Measurements from ENCODE around the gene PDCD10.

Gene PDCD10

DNA sequence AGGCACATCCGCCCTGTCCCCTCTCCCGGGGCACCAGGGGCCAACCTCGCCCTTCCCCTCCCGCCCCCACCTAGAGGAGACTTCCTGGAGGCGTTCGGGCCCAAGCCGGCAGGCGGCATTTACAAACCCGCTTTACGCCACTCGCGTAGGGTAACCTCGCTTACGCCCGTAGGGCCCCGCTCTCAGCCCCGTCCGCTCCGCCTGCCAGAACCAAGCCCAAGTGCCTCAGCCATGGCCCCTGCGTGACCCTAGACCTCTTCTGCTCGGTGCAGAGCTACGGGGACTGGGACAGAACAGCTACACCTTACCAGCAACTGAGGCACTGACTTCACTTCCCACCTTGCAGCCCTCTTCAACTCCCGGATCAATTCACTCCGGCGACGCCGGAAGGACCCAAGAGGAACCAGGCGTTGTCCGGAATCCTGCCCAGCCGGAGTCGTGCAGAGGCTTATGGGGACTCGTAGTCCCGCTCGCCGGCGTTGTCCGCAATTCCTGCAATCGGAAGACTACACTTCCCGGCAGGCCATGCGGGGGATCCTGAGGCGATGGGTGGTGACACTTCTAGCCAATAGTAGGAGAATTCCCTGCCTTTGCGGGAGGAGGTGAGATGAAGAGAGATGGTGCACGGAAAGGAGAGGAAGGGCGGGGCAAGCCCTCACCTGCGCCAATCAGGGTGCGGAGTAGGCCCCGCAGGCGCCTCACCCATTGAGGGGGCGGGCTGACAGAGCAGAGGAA lies at the start of gene PDCD10:
PDCD10 (minus strand) TSS at position 395 of the 735 bp plus-strand sequence. CDS start 14,735 bp downstream, outside the sequence.
- TF ChIP-seq, protein P1, sequence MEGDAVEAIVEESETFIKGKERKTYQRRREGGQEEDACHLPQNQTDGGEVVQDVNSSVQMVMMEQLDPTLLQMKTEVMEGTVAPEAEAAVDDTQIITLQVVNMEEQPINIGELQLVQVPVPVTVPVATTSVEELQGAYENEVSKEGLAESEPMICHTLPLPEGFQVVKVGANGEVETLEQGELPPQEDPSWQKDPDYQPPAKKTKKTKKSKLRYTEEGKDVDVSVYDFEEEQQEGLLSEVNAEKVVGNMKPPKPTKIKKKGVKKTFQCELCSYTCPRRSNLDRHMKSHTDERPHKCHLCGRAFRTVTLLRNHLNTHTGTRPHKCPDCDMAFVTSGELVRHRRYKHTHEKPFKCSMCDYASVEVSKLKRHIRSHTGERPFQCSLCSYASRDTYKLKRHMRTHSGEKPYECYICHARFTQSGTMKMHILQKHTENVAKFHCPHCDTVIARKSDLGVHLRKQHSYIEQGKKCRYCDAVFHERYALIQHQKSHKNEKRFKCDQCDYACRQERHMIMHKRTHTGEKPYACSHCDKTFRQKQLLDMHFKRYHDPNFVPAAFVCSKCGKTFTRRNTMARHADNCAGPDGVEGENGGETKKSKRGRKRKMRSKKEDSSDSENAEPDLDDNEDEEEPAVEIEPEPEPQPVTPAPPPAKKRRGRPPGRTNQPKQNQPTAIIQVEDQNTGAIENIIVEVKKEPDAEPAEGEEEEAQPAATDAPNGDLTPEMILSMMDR (IDR thresholded peaks at IDR 0.05; ENCODE audit: low read depth, low read length, missing control alignments) = no peak
- peak within 1 kb of the TSS; percentile 79 for H3K4me3 ChIP-seq (replicated peaks; ENCODE audit: low read depth, low read length)
- peak; percentile 97 for DNase-seq (ENCODE audit: extremely low read depth, low read depth)

DNA sequence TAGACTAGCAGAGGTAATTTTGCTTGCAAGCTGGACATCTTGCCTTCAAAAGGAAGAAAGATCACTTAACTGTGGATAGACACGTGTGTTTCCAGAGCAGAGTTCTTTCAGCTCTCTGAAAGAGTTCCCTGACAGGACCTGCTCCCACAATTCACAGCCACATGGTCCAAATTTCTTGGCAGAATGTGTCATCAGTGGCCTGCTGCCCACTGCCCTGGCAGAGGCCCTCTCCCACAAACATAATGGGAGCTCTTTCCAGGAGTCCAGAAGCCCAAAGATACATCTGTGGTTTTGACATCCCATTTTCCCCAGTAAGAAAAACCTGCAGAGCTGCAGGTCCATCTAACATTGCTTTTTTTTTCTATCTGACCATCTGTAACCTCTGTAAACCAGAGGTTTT lies 49.1 kb upstream of the PDCD10 start:
- DNase-seq (ENCODE audit: extremely low read depth, low read depth) = no peak
- TF ChIP-seq, protein P1 (IDR thresholded peaks at IDR 0.05; ENCODE audit: low read depth, low read length, missing control alignments) = no peak
- no peak overlapping the region for H3K4me3 ChIP-seq (replicated peaks; ENCODE audit: low read depth, low read length)

DNA sequence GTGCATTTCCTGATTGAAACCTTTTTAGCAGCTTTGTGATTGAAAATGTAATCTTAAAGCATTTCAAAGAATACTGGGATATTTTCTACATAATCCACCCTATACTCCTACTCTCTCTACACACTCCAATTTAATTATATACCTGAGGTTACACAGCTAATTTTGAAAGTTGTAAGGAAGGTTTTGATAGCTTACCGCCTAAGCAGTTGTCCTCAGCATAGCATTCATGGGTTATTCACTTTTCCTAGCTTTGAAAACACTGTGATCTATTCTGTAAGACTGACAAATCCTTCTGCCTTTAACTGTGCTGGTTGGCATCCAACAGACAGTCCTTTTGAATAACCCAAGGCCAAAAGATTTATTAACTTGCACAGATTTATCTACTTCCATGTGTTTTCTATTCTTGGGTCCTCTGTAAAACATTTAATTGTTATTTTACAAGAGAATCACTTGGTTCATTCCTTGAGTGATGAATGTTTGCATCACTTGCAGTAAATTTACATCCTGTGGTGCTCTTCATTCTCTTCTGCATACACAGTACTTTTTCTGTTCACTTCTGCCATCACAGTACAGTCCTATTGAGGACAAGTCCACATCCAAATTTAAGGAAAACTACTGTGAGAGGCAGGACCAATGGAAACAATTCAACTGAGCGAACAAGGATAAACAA lies 45.7 kb upstream of the PDCD10 start:
- H3K4me3 ChIP-seq (replicated peaks; ENCODE audit: low read depth, low read length) = no peak overlapping the region
- TF ChIP-seq, protein P1 (IDR thresholded peaks at IDR 0.05; ENCODE audit: low read depth, low read length, missing control alignments) = no peak
- no peak for DNase-seq (ENCODE audit: extremely low read depth, low read depth)

DNA sequence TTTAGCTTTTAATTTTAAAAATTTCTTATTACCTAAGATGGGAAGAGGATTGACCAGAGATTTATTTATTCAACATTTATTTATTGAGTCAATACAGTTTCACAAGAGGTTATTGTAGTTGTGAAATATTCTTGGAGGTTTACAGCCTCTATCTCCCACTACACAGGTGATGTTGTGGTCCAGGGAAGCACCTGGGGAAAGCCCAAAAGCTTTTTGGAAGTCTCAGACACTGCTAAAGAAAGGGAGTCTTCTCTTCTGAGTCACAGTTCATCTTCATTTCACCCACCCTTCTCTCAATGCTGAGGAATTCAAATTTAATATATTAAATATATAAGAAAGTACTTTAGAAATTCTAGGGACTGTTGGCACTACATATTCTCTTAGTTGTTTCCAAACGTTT lies 42.7 kb upstream of the PDCD10 start:
- TF ChIP-seq, protein P1 (IDR thresholded peaks at IDR 0.05; ENCODE audit: low read depth, low read length, missing control alignments) = no peak
- DNase-seq (ENCODE audit: extremely low read depth, low read depth) = no peak
- no peak overlapping the region for H3K4me3 ChIP-seq (replicated peaks; ENCODE audit: low read depth, low read length)

DNA sequence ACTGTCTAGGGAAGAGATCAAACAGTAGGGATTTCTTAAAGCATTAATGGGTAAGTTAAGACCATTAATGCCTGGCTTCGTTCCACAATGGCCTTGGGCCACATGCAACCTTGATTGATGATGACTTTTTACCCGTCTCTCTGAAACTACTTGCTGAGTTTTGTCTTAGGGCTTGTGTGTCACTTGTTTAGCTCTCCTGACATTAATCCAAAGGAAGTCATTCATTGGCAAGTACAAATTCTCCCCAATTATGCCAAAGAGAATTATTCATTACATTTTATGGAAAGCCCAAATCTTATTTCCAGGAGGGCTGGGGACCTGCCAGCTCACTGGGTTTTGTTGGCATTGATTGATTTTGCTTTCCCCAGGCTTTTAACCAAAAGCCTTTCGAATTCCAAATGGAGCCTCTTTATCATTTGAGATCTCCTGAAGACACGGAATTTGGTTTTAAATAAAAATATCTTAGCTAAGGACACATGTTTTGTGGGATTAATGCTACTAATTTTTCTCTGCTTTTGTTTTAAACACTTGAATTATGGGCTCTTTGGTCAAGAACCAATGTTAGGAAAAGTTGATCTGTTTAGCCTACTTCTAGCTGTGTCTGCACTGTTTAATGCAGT lies 41.5 kb upstream of the PDCD10 start:
- H3K4me3 ChIP-seq (replicated peaks; ENCODE audit: low read depth, low read length) = no peak overlapping the region
- no peak for DNase-seq (ENCODE audit: extremely low read depth, low read depth)
- TF ChIP-seq, protein P1 (IDR thresholded peaks at IDR 0.05; ENCODE audit: low read depth, low read length, missing control alignments) = no peak

DNA sequence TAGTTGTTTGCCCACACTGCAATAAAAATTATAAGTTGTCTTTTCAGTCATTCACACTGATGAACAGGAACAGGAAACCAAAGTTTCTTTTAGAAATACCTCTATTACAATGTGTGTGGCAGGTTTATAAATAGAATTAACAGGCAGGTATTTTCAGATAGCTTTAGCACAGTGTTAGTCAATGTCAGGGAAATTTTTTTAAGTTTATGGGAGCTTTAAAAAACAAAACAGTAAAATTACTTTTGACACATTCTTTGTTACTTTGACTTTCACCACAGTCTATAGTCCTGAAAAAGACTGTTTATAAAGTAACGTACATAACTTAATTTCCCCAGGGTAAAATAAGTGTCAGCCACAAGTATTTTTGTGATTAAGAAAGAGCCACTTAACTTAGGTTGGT lies 38.9 kb upstream of the PDCD10 start:
- DNase-seq (ENCODE audit: extremely low read depth, low read depth) = no peak
- H3K4me3 ChIP-seq (replicated peaks; ENCODE audit: low read depth, low read length) = no peak overlapping the region
- TF ChIP-seq, protein P1 (IDR thresholded peaks at IDR 0.05; ENCODE audit: low read depth, low read length, missing control alignments) = no peak
